HT-29 (cell line): ENCODE results near the gene CCDC117. TPM values are rescaled to one million over a fixed set of nuclear protein-coding genes. Genes with fewer than 3 reads are reported as not detected.
"Not testable (repeated sequence)": the region's sequence is repeated elsewhere in the genome, so short reads cannot be mapped to it uniquely, and the experiment has no call there.

Source experiments
- DNase-seq: peaks from one replicate; pipeline ENCODE4 v3.0.0-alpha.2; 2015; ENCODE audit warnings: low spot score
- total RNA-seq: library from RNA; depleted of rRNA; stranded (reverse); fragments of >200 nt; shearing (Covaris generic); gene quantifications from 2 replicates; pipeline ENCODE4 v1.2.3, GENCODE V29; 2014

The CCDC117 gene
- total RNA-seq, 1 experiment from 2014 or later = 7.2 TPM

GRCh38 chr22:28801845-28802594, 29.5 kb downstream of the CCDC117 start:
- peak; percentile 57 for DNase-seq

GRCh38 chr22:28802595-28803123, 30.2 kb downstream of the CCDC117 start:
- DNase-seq = peak; percentile 52

- not testable (repeated sequence) for DNase-seq
Observed at GRCh38 chr22:28805426-28805825, 32.9 kb downstream of the CCDC117 start.

GRCh38 chr22:28808716-28809355, 36.3 kb downstream of the CCDC117 start:
- no peak for DNase-seq

GRCh38 chr22:28810821-28811491, 38.5 kb downstream of the CCDC117 start:
- DNase-seq = no peak

GRCh38 chr22:28812516-28812915, 40.0 kb downstream of the CCDC117 start:
- no peak for DNase-seq

GRCh38 chr22:28813772-28814518, 41.5 kb downstream of the CCDC117 start:
- peak; percentile 37 for DNase-seq

- no peak for DNase-seq
Observed at GRCh38 chr22:28815111-28815510, 42.6 kb downstream of the CCDC117 start.

GRCh38 chr22:28815729-28816128, 43.2 kb downstream of the CCDC117 start:
- DNase-seq = no peak

- no peak for DNase-seq
Observed at GRCh38 chr22:28817064-28817463, 44.6 kb downstream of the CCDC117 start.

- DNase-seq = peak; percentile 76
Observed at GRCh38 chr22:28817919-28818859, 45.7 kb downstream of the CCDC117 start.

GRCh38 chr22:28819253-28820096, 47.0 kb downstream of the CCDC117 start:
- peak; percentile 70 for DNase-seq

GRCh38 chr22:28820885-28821284, 48.4 kb downstream of the CCDC117 start:
- no peak for DNase-seq

GRCh38 chr22:28821452-28821851, 49.0 kb downstream of the CCDC117 start:
- DNase-seq = no peak

GRCh38 chr22:28822930-28823551, 50.5 kb downstream of the CCDC117 start:
- peak; percentile 59 for DNase-seq

GRCh38 chr22:28824455-28824854, 52.0 kb downstream of the CCDC117 start:
- DNase-seq = not testable (repeated sequence)

- DNase-seq = not testable (repeated sequence)
Observed at GRCh38 chr22:28826430-28826829, 53.9 kb downstream of the CCDC117 start.

GRCh38 chr22:28826921-28827320, 54.4 kb downstream of the CCDC117 start:
- no peak for DNase-seq
